Mesenchymal stem cell (in vitro differentiated cells and primary cell): ENCODE measurements around the gene MMP24OS.
"Not testable (repeated sequence)": the region's sequence is repeated elsewhere in the genome, so short reads cannot be mapped to it uniquely, and the experiment has no call there.

ENCODE experiments used
- DNase-seq: peaks from one replicate; pipeline ENCODE4 v3.0.0-alpha.2; 2013
- H2AFZ ChIP-seq: one replicate; pipeline ENCODE4 v1.6.1; 2013; ENCODE audit warnings: low read depth, mild to moderate bottlenecking, control low read depth, inconsistent platforms, low read length, moderate library complexity
- H2AK5ac ChIP-seq: 2 replicates; pipeline ENCODE4 v1.6.1; 2013; ENCODE audit warnings: low read length, moderate library complexity, mild to moderate bottlenecking, inconsistent platforms; ENCODE audit not compliant: severe bottlenecking
- H2BK120ac ChIP-seq: one replicate; pipeline ENCODE4 v1.6.1; 2013; ENCODE audit warnings: low read depth, mild to moderate bottlenecking, inconsistent platforms, low read length, moderate library complexity
- H2BK12ac ChIP-seq, 2 experiments: one replicate each; pipeline ENCODE4 v1.6.1; 2013; ENCODE audit warnings: inconsistent platforms in 2 of 2, low read length in 2 of 2, mild to moderate bottlenecking in 2 of 2, moderate library complexity in 2 of 2, control low read depth in 1 of 2
- H2BK15ac ChIP-seq: one replicate; pipeline ENCODE4 v1.6.1; 2013; ENCODE audit warnings: mild to moderate bottlenecking, low read depth, inconsistent platforms; ENCODE audit not compliant: poor library complexity, severe bottlenecking
- H2BK5ac ChIP-seq: 2 replicates; pipeline ENCODE4 v1.6.1; 2013; ENCODE audit warnings: low read depth, mild to moderate bottlenecking, low read length, control low read depth, inconsistent platforms; ENCODE audit not compliant: poor library complexity, severe bottlenecking
- H3K14ac ChIP-seq, 2 experiments: one replicate each; pipeline ENCODE4 v1.6.1; 2013; ENCODE audit warnings: inconsistent platforms in 2 of 2, low read length in 2 of 2, control low read depth in 1 of 2, mild to moderate bottlenecking in 1 of 2, moderate library complexity in 1 of 2
- H3K18ac ChIP-seq, 2 experiments: one replicate each; pipeline ENCODE4 v1.6.1; 2013; ENCODE audit warnings: inconsistent platforms in 2 of 2, low read length in 2 of 2, control low read depth in 1 of 2, low read depth in 1 of 2, mild to moderate bottlenecking in 1 of 2
- H3K23ac ChIP-seq, 2 experiments: one replicate each; pipeline ENCODE4 v1.6.1; 2013; ENCODE audit warnings: inconsistent platforms in 2 of 2, low read length in 2 of 2, mild to moderate bottlenecking in 2 of 2, moderate library complexity in 2 of 2, control low read depth in 1 of 2
- H3K27ac ChIP-seq: 2 replicates; pipeline ENCODE4 v1.5.1; 2013; ENCODE audit warnings: mild to moderate bottlenecking, moderate library complexity, low read length, control low read depth, inconsistent platforms; ENCODE audit not compliant: poor library complexity, severe bottlenecking
- H3K27me3 ChIP-seq, 2 experiments: 2 replicates each; pipeline versions ENCODE4 v1.6.1 to v1.7.0; 2013; ENCODE audit warnings: low read length in 2 of 2, mild to moderate bottlenecking in 2 of 2, moderate library complexity in 2 of 2, control low read depth in 1 of 2, inconsistent platforms in 1 of 2; ENCODE audit not compliant: control insufficient read depth in 1 of 2, insufficient read depth in 1 of 2
- H3K36me3 ChIP-seq, 2 experiments: 2 replicates each; pipeline versions ENCODE4 v1.6.1 to v1.7.0; 2013; ENCODE audit warnings: low read length in 2 of 2, control low read depth in 1 of 2, inconsistent platforms in 1 of 2, low read depth in 1 of 2, mild to moderate bottlenecking in 1 of 2; ENCODE audit not compliant: insufficient read depth in 2 of 2, control insufficient read depth in 1 of 2
- H3K4ac ChIP-seq, 2 experiments: one replicate each; pipeline ENCODE4 v1.6.1; 2013; ENCODE audit warnings: inconsistent platforms in 2 of 2, low read length in 2 of 2, mild to moderate bottlenecking in 2 of 2, moderate library complexity in 2 of 2, control low read depth in 1 of 2, low read depth in 1 of 2
- H3K4me1 ChIP-seq: 2 replicates; pipeline ENCODE4 v1.6.1; 2013; ENCODE audit warnings: low read depth, low read length, control low read depth; ENCODE audit not compliant: control insufficient read depth, insufficient read depth
- H3K4me2 ChIP-seq: 2 replicates; pipeline ENCODE4 v1.6.1; 2013; ENCODE audit warnings: low read length, mild to moderate bottlenecking, inconsistent platforms; ENCODE audit not compliant: poor library complexity, severe bottlenecking
- H3K4me3 ChIP-seq, 2 experiments: 2 replicates each; pipeline versions ENCODE4 v1.5.1 to v1.7.0; 2013; ENCODE audit warnings: low read length in 2 of 2, mild to moderate bottlenecking in 2 of 2, control low read depth in 1 of 2, low read depth in 1 of 2; ENCODE audit not compliant: insufficient read depth in 1 of 2
- H3K79me1 ChIP-seq: replicated peaks from 2 replicates; pipeline ENCODE4 v1.6.1; 2013; ENCODE audit warnings: mild to moderate bottlenecking, control low read depth, low read length, inconsistent platforms; ENCODE audit not compliant: poor library complexity, severe bottlenecking
- H3K9ac ChIP-seq: 2 replicates; pipeline ENCODE4 v1.7.0; 2013; ENCODE audit warnings: mild to moderate bottlenecking, low read length, moderate library complexity
- H3K9me3 ChIP-seq: 2 replicates; pipeline ENCODE4 v1.7.0; 2013; ENCODE audit warnings: mild to moderate bottlenecking, low read length; ENCODE audit not compliant: control insufficient read depth
- H4K8ac ChIP-seq: one replicate; pipeline ENCODE4 v1.6.1; 2013; ENCODE audit warnings: inconsistent platforms, mild to moderate bottlenecking, low read length, moderate library complexity
- H4K91ac ChIP-seq: one replicate; pipeline ENCODE4 v1.6.1; 2013; ENCODE audit warnings: mild to moderate bottlenecking, low read length, inconsistent platforms
- WGBS: methylation state at CpG from one replicate; pipeline ENCODE4 v1.1.7; 2013; ENCODE audit warnings: mixed read lengths; 5-methylcytosine and 5-hydroxymethylcytosine counted together

MMP24OS gene

DNA sequence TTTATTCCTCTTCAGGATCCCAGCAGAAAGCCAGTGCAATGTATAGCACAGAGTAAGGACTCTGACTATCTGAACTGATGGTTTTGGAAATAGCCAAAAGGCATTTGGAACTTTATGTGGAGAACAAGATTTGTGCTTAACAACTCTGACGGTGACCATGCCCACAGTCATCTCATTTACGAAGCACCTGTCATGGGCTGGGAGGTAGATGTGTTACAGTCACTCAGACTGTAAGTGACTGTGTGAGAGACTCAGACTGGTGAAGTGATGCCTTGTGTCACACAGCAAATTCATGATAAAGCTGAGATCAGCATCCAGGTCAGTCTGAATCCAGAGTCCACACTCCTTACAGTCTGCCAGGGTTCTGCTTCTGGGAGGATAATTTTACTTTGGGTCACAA is 38.2 kb upstream of the MMP24OS start:
- H2BK12ac ChIP-seq = peak overlapping the region; percentile 0 to 83
- peaks cover 11% of the 10 kb centered on the region for H3K79me1 ChIP-seq
- peaks cover 25% of the 10 kb centered on the region for H3K4me1 ChIP-seq
- H3K23ac ChIP-seq = peak overlapping the region in 1 of 2 experiments; percentile 68
- peak overlapping the region; percentile 52 for H4K91ac ChIP-seq
- H2AFZ ChIP-seq = no peak overlapping the region
- peak overlapping the region in 1 of 2 experiments; percentile 18 for H3K14ac ChIP-seq
- H3K4me3 ChIP-seq = no peak overlapping the region
- H4K8ac ChIP-seq = peak overlapping the region; percentile 40
- peak overlapping the region; percentile 3 to 73 for H3K4ac ChIP-seq
- DNase-seq = no peak
- no peak overlapping the region for H2BK120ac ChIP-seq
- H3K9ac ChIP-seq = peak overlapping the region; percentile 26
- H3K9me3 ChIP-seq = no peaks in the 10 kb centered on the region
- WGBS = 91% methylated on average over 2 of the region's 2 CpGs
- H3K36me3 ChIP-seq = peaks cover 2 to 3% of the 10 kb centered on the region in 2 experiments
- H2BK5ac ChIP-seq = peak overlapping the region; percentile 35
- no peak overlapping the region for H2BK15ac ChIP-seq
- peak overlapping the region; percentile 82 for H2AK5ac ChIP-seq
- peak overlapping the region; percentile 46 for H3K27ac ChIP-seq
- H3K4me2 ChIP-seq = no peak overlapping the region
- peak overlapping the region; percentile 37 to 89 for H3K18ac ChIP-seq
- no peaks in the 10 kb centered on the region for H3K27me3 ChIP-seq

DNA sequence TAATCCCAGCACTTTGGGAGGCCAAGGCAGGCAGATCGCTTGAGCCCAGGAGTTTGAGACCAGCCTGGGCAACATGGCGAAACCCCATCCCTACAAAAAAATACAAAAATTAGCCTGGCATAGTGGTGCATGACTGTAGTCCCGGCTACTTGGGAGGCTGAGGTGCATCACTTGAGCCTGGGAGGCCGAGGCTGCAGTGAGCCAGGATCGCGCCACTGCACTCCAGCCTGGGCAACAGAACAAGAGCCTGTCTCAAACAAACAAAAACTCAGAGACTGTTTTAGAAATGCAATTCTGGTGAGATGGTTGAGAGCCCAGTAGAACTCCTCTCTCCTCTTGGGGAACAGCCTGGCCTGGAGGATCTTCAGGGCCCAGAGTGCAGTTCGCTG is 37.7 kb upstream of the MMP24OS start:
- Histone ChIP-seq H2AK5ac (peak overlapping the region; percentile 100), H3K4ac (peak overlapping the region; percentile 3 to 67), H3K27ac (peak overlapping the region; percentile 46), H3K79me1 (peaks cover 11% of the 10 kb centered on the region), H3K18ac (peak overlapping the region in 1 of 2 experiments; percentile 89), H3K14ac (peak overlapping the region in 1 of 2 experiments; percentile 32), H3K23ac (peak overlapping the region in 1 of 2 experiments; percentile 68), H3K4me1 (peaks cover 25% of the 10 kb centered on the region), H2BK5ac (peak overlapping the region; percentile 36), H2BK12ac (peak overlapping the region; percentile 0 to 84)
- H2AFZ ChIP-seq, H3K36me3 ChIP-seq, H2BK120ac ChIP-seq, H4K8ac ChIP-seq, H3K27me3 ChIP-seq, H4K91ac ChIP-seq, H3K4me2 ChIP-seq, H2BK15ac ChIP-seq, H3K9ac ChIP-seq, H3K4me3 ChIP-seq, H3K9me3 ChIP-seq: not testable (repeated sequence)
- 90% methylated on average over 5 of the region's 7 CpGs for WGBS
- peak; percentile 41 for DNase-seq

- H3K4me1 ChIP-seq = peaks cover 24% of the 10 kb centered on the region
- no peaks in the 10 kb centered on the region for H3K9me3 ChIP-seq
- H3K23ac ChIP-seq = no peak overlapping the region
- no peak for DNase-seq
- H2AK5ac ChIP-seq = peak overlapping the region; percentile 100
- WGBS = 67% methylated on average over 3 of the region's 3 CpGs
- peak overlapping the region in 1 of 2 experiments; percentile 84 for H2BK12ac ChIP-seq
- H3K79me1 ChIP-seq = peaks cover 11% of the 10 kb centered on the region
- H3K18ac ChIP-seq = peak overlapping the region; percentile 48 to 52
- no peak overlapping the region for H2BK15ac ChIP-seq
- H3K36me3 ChIP-seq = peaks cover 2 to 3% of the 10 kb centered on the region in 2 experiments
- H4K91ac ChIP-seq = no peak overlapping the region
- H3K9ac ChIP-seq = no peak overlapping the region
- no peak overlapping the region for H2BK120ac ChIP-seq
- H3K4me3 ChIP-seq = no peak overlapping the region
- H4K8ac ChIP-seq = peak overlapping the region; percentile 71
- H3K27ac ChIP-seq = peak overlapping the region; percentile 46
- H2AFZ ChIP-seq = no peak overlapping the region
- peak overlapping the region; percentile 84 for H2BK5ac ChIP-seq
- H3K4me2 ChIP-seq = no peak overlapping the region
- H3K14ac ChIP-seq = peak overlapping the region in 1 of 2 experiments; percentile 41
- peak overlapping the region in 1 of 2 experiments; percentile 37 for H3K4ac ChIP-seq
- no peaks in the 10 kb centered on the region for H3K27me3 ChIP-seq
These were observed 37.1 kb upstream of the MMP24OS start for GRCh38 chr20:35314816-35315631.

DNA sequence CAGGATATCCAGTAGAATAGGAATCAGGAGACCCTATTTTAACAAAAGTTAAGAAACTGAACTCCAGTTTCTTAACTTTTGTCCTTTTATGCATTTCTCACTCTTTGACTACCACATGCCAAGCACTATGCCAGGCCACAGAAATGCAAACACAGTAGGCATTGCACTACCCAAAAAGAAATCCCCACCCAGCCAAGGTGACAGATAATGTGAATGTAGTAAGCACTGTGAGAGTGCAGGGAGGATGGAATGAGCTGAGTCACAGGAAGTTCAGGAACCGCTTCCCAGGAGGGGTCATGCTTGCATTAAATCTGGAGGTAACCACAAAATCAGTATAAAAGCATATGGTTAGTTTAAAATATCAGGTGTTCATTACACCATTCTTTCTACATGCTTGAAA is 34.4 kb upstream of the MMP24OS start:
- Histone ChIP-seq H3K4me2 (no peak overlapping the region), H3K14ac (no peak overlapping the region), H2AFZ (no peak overlapping the region), H3K27me3 (no peaks in the 10 kb centered on the region), H4K91ac (no peak overlapping the region), H3K27ac (peak overlapping the region; percentile 84), H3K9me3 (no peaks in the 10 kb centered on the region), H3K4me3 (no peak overlapping the region), H4K8ac (no peak overlapping the region), H2BK5ac (no peak overlapping the region), H3K79me1 (peaks cover 13% of the 10 kb centered on the region), H3K36me3 (peaks cover 2 to 3% of the 10 kb centered on the region in 2 experiments), H3K4ac (no peak overlapping the region), H2BK12ac (peak overlapping the region in 1 of 2 experiments; percentile 71), H3K18ac (no peak overlapping the region), H3K4me1 (peaks cover 25% of the 10 kb centered on the region), H3K23ac (no peak overlapping the region), H2AK5ac (no peak overlapping the region), H2BK15ac (no peak overlapping the region), H2BK120ac (no peak overlapping the region), H3K9ac (no peak overlapping the region)
- DNase-seq = peak; percentile 87
- WGBS = no CpG with 5 or more reads among the region's 1 CpG
